ENCODE data around the gene ADGRG7. TPM values are rescaled to one million over a fixed set of nuclear protein-coding genes. Genes with fewer than 3 reads are reported as not detected.

Gene ADGRG7
- total and polyA plus RNA-seq, 2 of the 13 experiments (the other 11 are each of a cell fraction or from before 2014, with no cell fraction given), result not detected

DNA sequence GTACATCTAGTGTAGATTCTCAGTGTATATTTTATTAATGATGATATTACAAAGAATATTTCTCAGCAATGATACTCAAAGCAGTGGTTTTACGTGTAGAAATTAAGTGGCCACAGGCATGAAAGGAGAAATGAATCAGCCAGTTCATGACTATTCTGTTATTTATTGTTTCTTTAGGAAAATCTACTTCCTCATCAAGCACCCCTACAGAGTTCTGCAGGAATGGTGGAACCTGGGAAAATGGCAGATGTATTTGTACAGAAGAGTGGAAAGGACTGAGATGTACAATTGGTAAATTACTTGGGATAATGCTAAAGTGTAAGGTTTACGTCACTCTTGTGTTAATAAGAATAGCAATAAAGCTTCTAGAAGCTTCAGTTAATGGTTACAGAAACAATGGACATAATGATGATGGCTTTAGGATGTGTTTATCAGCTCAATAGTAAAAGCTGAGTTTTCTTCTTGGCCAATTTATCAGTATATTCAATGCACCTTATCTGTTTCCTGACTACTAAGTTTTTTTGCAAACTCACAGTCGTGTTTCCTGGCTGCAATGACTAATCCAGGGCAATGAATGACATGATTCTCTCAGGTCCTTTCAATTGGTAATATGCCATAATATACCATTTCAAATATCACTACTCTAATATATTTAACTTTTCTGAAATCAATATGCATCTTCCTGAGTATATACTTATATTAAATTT lies 20.2 kb downstream of the ADGRG7 start (continued):
- no peak for TF ChIP-seq ATAD3A (CRISPR knock-in tag; IDR thresholded peaks at IDR 0.05)
- TF ChIP-seq, protein P1, sequence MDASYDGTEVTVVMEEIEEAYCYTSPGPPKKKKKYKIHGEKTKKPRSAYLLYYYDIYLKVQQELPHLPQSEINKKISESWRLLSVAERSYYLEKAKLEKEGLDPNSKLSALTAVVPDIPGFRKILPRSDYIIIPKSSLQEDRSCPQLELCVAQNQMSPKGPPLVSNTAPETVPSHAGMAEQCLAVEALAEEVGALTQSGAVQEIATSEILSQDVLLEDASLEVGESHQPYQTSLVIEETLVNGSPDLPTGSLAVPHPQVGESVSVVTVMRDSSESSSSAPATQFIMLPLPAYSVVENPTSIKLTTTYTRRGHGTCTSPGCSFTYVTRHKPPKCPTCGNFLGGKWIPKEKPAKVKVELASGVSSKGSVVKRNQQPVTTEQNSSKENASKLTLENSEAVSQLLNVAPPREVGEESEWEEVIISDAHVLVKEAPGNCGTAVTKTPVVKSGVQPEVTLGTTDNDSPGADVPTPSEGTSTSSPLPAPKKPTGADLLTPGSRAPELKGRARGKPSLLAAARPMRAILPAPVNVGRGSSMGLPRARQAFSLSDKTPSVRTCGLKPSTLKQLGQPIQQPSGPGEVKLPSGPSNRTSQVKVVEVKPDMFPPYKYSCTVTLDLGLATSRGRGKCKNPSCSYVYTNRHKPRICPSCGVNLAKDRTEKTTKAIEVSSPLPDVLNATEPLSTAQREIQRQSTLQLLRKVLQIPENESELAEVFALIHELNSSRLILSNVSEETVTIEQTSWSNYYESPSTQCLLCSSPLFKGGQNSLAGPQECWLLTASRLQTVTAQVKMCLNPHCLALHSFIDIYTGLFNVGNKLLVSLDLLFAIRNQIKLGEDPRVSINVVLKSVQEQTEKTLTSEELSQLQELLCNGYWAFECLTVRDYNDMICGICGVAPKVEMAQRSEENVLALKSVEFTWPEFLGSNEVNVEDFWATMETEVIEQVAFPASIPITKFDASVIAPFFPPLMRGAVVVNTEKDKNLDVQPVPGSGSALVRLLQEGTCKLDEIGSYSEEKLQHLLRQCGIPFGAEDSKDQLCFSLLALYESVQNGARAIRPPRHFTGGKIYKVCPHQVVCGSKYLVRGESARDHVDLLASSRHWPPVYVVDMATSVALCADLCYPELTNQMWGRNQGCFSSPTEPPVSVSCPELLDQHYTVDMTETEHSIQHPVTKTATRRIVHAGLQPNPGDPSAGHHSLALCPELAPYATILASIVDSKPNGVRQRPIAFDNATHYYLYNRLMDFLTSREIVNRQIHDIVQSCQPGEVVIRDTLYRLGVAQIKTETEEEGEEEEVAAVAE (CRISPR knock-in tag; IDR thresholded peaks at IDR 0.05; ENCODE audit: borderline replicate concordance), result no peak
- no peak for TF ChIP-seq CHD4 (IDR thresholded peaks at IDR 0.05; ENCODE audit: borderline replicate concordance, low read length)
- no peak for TF ChIP-seq MXD3 (CRISPR knock-in tag; IDR thresholded peaks at IDR 0.05)
- TF ChIP-seq ZSCAN29 (CRISPR knock-in tag; conservative IDR thresholded peaks at IDR 0.05), result no peak
- TF ChIP-seq ZNF34 (CRISPR knock-in tag; IDR thresholded peaks at IDR 0.05; ENCODE audit: borderline replicate concordance), result no peak
- no peak for TF ChIP-seq IKZF4 (CRISPR knock-in tag; IDR thresholded peaks at IDR 0.05; ENCODE audit: borderline replicate concordance, low read depth, not compliant biosample characterization)
- TF ChIP-seq DNMT1 (CRISPR knock-in tag; IDR thresholded peaks at IDR 0.05), result no peak
- TF ChIP-seq, protein P2, sequence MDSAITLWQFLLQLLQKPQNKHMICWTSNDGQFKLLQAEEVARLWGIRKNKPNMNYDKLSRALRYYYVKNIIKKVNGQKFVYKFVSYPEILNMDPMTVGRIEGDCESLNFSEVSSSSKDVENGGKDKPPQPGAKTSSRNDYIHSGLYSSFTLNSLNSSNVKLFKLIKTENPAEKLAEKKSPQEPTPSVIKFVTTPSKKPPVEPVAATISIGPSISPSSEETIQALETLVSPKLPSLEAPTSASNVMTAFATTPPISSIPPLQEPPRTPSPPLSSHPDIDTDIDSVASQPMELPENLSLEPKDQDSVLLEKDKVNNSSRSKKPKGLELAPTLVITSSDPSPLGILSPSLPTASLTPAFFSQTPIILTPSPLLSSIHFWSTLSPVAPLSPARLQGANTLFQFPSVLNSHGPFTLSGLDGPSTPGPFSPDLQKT (CRISPR knock-in tag; IDR thresholded peaks at IDR 0.05; ENCODE audit: borderline replicate concordance), result no peak
